Measurements from ENCODE around the gene RIIAD1. TPM values are rescaled to one million over a fixed set of nuclear protein-coding genes. Genes with fewer than 3 reads are reported as not detected.

Gene RIIAD1
- total RNA-seq, 1 experiment from 2014 or later: not detected

DNA sequence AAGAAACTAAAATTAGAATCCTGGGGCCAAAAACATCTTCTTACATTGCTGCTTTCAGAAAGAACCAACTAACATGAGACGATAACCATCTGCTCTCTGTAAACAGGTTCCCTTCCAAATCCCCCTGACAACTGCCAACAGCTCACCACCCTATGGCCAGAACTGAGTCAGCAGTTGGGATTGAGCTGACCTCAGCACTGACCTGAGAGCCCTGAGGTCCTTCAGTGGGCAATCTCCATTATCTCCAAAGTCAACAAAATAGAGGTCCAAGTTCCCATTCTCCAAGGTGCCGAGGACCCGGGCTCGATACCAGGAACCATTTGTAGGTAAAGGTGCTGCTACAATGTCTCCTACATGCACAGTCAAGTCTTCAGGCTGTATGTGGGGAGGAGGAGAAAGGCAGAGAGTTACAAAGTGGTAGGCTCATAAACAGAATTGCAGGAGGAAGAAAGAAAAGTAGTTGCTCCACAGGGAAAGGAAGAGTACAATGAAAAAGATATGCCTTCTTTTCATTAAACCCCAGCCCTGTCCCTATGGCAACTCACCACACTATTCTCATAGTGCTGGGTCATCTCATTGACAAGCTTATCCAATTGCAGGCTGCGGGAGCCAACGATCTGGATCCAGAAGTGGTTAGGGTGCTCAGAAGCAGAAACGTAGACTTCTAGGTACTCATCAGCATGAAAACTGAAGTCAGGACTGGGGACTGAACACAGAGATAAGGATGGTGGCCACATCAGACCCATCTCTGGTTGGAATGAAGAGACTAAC, 54.8 kb downstream of the RIIAD1 start:
- TF ChIP-seq RORB (CRISPR knock-in tag; IDR thresholded peaks at IDR 0.05): no peak
- TF ChIP-seq FOXJ3 (CRISPR knock-in tag; IDR thresholded peaks at IDR 0.05; ENCODE audit: borderline replicate concordance): no peak
- POLR2A ChIA-PET: no interaction called here
- no peak overlapping the region for H3K4me3 Mint-ChIP-seq

DNA sequence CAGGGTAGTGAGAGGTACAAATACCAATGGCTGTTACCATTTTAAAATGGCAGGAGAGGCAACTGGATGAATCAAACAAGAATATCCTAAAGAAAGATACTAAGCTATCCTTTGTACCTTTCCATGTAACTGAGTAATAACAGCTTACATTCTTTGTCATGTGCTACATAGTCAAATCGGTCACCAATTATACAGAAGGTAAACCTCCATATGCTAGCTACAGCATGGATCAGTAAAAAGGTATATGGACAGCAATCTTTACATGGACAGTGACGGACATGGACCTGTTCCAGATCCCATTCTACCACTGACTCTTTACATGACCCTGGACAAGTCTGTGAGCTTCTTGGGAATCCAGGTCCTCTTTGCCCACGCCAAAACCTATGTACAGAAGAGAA, 55.3 kb downstream of the RIIAD1 start:
- H3K27ac Mint-ChIP-seq: no peak overlapping the region
- no peak for ATAC-seq
- H3K4me1 Mint-ChIP-seq: no peaks in the 10 kb centered on the region
- H3K36me3 Mint-ChIP-seq: peaks cover 46% of the 10 kb centered on the region
- CTCF ChIA-PET: no interaction called here
- TF ChIP-seq JAZF1 (CRISPR knock-in tag; IDR thresholded peaks at IDR 0.05) (no peak), RORB (CRISPR knock-in tag; IDR thresholded peaks at IDR 0.05) (no peak), TP53 (CRISPR knock-in tag; IDR thresholded peaks at IDR 0.05) (no peak)
- TF ChIP-seq, protein P1, sequence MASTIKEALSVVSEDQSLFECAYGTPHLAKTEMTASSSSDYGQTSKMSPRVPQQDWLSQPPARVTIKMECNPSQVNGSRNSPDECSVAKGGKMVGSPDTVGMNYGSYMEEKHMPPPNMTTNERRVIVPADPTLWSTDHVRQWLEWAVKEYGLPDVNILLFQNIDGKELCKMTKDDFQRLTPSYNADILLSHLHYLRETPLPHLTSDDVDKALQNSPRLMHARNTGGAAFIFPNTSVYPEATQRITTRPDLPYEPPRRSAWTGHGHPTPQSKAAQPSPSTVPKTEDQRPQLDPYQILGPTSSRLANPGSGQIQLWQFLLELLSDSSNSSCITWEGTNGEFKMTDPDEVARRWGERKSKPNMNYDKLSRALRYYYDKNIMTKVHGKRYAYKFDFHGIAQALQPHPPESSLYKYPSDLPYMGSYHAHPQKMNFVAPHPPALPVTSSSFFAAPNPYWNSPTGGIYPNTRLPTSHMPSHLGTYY (CRISPR knock-in tag; IDR thresholded peaks at IDR 0.05): no peak
- TF ChIP-seq, protein P2, sequence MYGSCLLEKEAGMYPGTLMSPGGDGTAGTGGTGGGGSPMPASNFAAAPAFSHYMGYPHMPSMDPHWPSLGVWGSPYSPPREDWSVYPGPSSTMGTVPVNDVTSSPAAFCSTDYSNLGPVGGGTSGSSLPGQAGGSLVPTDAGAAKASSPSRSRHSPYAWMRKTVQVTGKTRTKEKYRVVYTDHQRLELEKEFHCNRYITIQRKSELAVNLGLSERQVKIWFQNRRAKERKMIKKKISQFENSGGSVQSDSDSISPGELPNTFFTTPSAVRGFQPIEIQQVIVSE (CRISPR knock-in tag; IDR thresholded peaks at IDR 0.05; ENCODE audit: borderline replicate concordance): no peak
- TF ChIP-seq, protein P3, sequence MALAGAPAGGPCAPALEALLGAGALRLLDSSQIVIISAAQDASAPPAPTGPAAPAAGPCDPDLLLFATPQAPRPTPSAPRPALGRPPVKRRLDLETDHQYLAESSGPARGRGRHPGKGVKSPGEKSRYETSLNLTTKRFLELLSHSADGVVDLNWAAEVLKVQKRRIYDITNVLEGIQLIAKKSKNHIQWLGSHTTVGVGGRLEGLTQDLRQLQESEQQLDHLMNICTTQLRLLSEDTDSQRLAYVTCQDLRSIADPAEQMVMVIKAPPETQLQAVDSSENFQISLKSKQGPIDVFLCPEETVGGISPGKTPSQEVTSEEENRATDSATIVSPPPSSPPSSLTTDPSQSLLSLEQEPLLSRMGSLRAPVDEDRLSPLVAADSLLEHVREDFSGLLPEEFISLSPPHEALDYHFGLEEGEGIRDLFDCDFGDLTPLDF (CRISPR knock-in tag; IDR thresholded peaks at IDR 0.05): no peak
- H3K4me3 Mint-ChIP-seq: no peak overlapping the region
- no peak for DNase-seq (ENCODE audit: low spot score)
- POLR2A ChIA-PET: no interaction called here
- H3K27me3 Mint-ChIP-seq (ENCODE audit: low read depth): no peaks in the 10 kb centered on the region
- no peaks in the 10 kb centered on the region for H3K9me3 Mint-ChIP-seq

More for the DNA sequence above, 54.8 kb downstream of the RIIAD1 start:
- H3K36me3 Mint-ChIP-seq: peaks cover 41% of the 10 kb centered on the region
- H3K27ac Mint-ChIP-seq: no peak overlapping the region
- ATAC-seq: no peak
- no peaks in the 10 kb centered on the region for H3K4me1 Mint-ChIP-seq
- DNase-seq (ENCODE audit: low spot score): no peak
- H3K9me3 Mint-ChIP-seq: no peaks in the 10 kb centered on the region
- H3K27me3 Mint-ChIP-seq (ENCODE audit: low read depth): no peaks in the 10 kb centered on the region
- CTCF ChIA-PET: no interaction called here

DNA sequence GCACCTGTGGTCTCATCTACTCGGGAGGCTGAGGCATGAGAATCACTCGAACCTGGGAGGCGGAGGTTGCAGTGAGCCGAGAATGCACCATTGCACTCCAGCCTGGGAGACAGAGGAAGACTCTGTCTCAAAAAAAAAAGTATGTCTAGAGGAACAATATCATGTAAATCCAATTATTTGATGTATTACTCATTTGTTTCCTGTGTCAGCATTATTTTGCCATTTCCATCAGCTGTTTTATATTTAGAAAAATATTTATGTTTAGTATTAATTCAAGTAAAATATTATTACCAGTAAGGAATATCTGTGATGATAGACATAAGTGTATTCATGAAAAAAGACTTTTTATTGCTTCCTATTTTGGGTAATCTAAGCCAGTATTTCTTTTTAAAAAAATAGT, 56.0 kb downstream of the RIIAD1 start:
- Mint-ChIP-seq H3K36me3 (peaks cover 46% of the 10 kb centered on the region), H3K4me1 (no peaks in the 10 kb centered on the region), H3K9me3 (no peaks in the 10 kb centered on the region), H3K27me3 (ENCODE audit: low read depth) (no peaks in the 10 kb centered on the region), H3K27ac (no peak overlapping the region), H3K4me3 (no peak overlapping the region)
- CTCF ChIA-PET: no interaction called here
- DNase-seq (ENCODE audit: low spot score) (no peak), ATAC-seq (no peak)
- no peak for TF ChIP-seq NFE2L1 (CRISPR knock-in tag; IDR thresholded peaks at IDR 0.05)
- TF ChIP-seq, protein P4, sequence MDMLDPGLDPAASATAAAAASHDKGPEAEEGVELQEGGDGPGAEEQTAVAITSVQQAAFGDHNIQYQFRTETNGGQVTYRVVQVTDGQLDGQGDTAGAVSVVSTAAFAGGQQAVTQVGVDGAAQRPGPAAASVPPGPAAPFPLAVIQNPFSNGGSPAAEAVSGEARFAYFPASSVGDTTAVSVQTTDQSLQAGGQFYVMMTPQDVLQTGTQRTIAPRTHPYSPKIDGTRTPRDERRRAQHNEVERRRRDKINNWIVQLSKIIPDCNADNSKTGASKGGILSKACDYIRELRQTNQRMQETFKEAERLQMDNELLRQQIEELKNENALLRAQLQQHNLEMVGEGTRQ (CRISPR knock-in tag; IDR thresholded peaks at IDR 0.05): no peak
- TF ChIP-seq, protein P5, sequence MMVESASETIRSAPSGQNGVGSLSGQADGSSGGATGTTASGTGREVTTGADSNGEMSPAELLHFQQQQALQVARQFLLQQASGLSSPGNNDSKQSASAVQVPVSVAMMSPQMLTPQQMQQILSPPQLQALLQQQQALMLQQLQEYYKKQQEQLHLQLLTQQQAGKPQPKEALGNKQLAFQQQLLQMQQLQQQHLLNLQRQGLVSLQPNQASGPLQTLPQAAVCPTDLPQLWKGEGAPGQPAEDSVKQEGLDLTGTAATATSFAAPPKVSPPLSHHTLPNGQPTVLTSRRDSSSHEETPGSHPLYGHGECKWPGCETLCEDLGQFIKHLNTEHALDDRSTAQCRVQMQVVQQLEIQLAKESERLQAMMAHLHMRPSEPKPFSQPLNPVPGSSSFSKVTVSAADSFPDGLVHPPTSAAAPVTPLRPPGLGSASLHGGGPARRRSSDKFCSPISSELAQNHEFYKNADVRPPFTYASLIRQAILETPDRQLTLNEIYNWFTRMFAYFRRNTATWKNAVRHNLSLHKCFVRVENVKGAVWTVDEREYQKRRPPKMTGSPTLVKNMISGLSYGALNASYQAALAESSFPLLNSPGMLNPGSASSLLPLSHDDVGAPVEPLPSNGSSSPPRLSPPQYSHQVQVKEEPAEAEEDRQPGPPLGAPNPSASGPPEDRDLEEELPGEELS (CRISPR knock-in tag; IDR thresholded peaks at IDR 0.05): no peak
- TF ChIP-seq ELF4 (CRISPR knock-in tag; IDR thresholded peaks at IDR 0.05; ENCODE audit: low read depth): no peak
- POLR2A ChIA-PET: no interaction called here

Other genes with a start within 250 kb of the RIIAD1 start
- 52.4 to 68.7 TPM (median 55.6 TPM) in 3 replicates for gene CGN, start 210.1 kb upstream of the RIIAD1 start, total RNA-seq (2021)
- 7.7 to 8.6 TPM (median 7.9 TPM) in 3 replicates for gene TUFT1, start 181.2 kb upstream of the RIIAD1 start, total RNA-seq (2021)
- 50.0 to 56.0 TPM (median 50.3 TPM) in 3 replicates for gene SNX27, start 109.5 kb upstream of the RIIAD1 start, total RNA-seq (2021)
- 0.34 to 0.64 TPM (median 0.42 TPM) in 3 replicates for gene CELF3, start 4.7 kb upstream of the RIIAD1 start, total RNA-seq (2021)
- gene MRPL9, start 42.0 kb downstream of the RIIAD1 start, total RNA-seq (2021): 88.8 to 99.3 TPM (median 95.5 TPM) in 3 replicates
- gene TDRKH, start 69.0 kb downstream of the RIIAD1 start, total RNA-seq (2021): 21.8 to 25.3 TPM (median 24.0 TPM) in 3 replicates
- not detected in 3 replicates for gene LINGO4, start 83.9 kb downstream of the RIIAD1 start, total RNA-seq (2021)
- gene RORC, start 110.3 kb downstream of the RIIAD1 start, total RNA-seq (2021): 0.30 to 0.53 TPM (median 0.44 TPM) in 3 replicates
- 0.85 to 2.0 TPM (median 0.94 TPM) in 3 replicates for gene C2CD4D, start 118.3 kb downstream of the RIIAD1 start, total RNA-seq (2021)
- not detected in 3 replicates for gene THEM5, start 132.2 kb downstream of the RIIAD1 start, total RNA-seq (2021)
- 8.0 to 10.9 TPM (median 8.8 TPM) in 3 replicates for gene THEM4, start 188.0 kb downstream of the RIIAD1 start, total RNA-seq (2021)